ENCODE measurements around the gene SPTBN5.

GRCh38 chr15:41881550-41881919, 12.3 kb downstream of the SPTBN5 start:
- TF ChIP-seq CTCF (IDR thresholded peaks at IDR 0.05) (no peak), ZFX (IDR thresholded peaks at IDR 0.05; ENCODE audit: borderline replicate concordance) (no peak)
